Activated CD4-positive, alpha-beta T cell treated with anti-CD3 and anti-CD28 coated beads for 24 hours (primary cell): ENCODE data around the gene NBAS.
"Not testable (repeated sequence)": the region's sequence is repeated elsewhere in the genome, so short reads cannot be mapped to it uniquely, and the experiment has no call there.

Experiments used
- DNase-seq, 2 donors: peaks; one replicate each; pipeline ENCODE4 v3.0.0-alpha.2; 2020; ENCODE audit warnings: low read depth in 2 of 2

Gene NBAS

GRCh38 chr2:15263976-15264685 lies 297.0 kb downstream of the NBAS start:
- no peak for DNase-seq

- no peak for DNase-seq
These were observed 298.3 kb downstream of the NBAS start for GRCh38 chr2:15262792-15263191.

- DNase-seq = no peak
These were observed 300.3 kb downstream of the NBAS start for GRCh38 chr2:15260835-15261234.

GRCh38 chr2:15260196-15260595 lies 300.9 kb downstream of the NBAS start:
- no peak for DNase-seq

- DNase-seq = no peak
These were observed 301.8 kb downstream of the NBAS start for GRCh38 chr2:15259356-15259756.

- not testable (repeated sequence) for DNase-seq
These were observed 302.7 kb downstream of the NBAS start for GRCh38 chr2:15258385-15258784.

- DNase-seq = no peak
These were observed 307.3 kb downstream of the NBAS start for GRCh38 chr2:15253835-15254286.

- no peak for DNase-seq
These were observed 307.9 kb downstream of the NBAS start for GRCh38 chr2:15253247-15253646.

- DNase-seq = no peak
These were observed 309.4 kb downstream of the NBAS start for GRCh38 chr2:15251753-15252152.

GRCh38 chr2:15250946-15251345 lies 310.2 kb downstream of the NBAS start:
- DNase-seq = not testable (repeated sequence)

- DNase-seq = no peak
These were observed 314.3 kb downstream of the NBAS start for GRCh38 chr2:15246870-15247269.

- DNase-seq = no peak
These were observed 317.4 kb downstream of the NBAS start for GRCh38 chr2:15243762-15244161.

GRCh38 chr2:15242936-15243461 lies 318.1 kb downstream of the NBAS start:
- no peak for DNase-seq

GRCh38 chr2:15241929-15242328 lies 319.2 kb downstream of the NBAS start:
- DNase-seq = no peak

GRCh38 chr2:15241201-15241600 lies 319.9 kb downstream of the NBAS start:
- no peak for DNase-seq

- no peak for DNase-seq
These were observed 323.1 kb downstream of the NBAS start for GRCh38 chr2:15238028-15238427.

GRCh38 chr2:15230599-15231192 lies 330.4 kb downstream of the NBAS start:
- no peak for DNase-seq

GRCh38 chr2:15226661-15227060 lies 334.5 kb downstream of the NBAS start:
- DNase-seq = no peak

GRCh38 chr2:15225131-15225530 lies 336.0 kb downstream of the NBAS start:
- DNase-seq = no peak

- DNase-seq = no peak
These were observed 336.5 kb downstream of the NBAS start for GRCh38 chr2:15224641-15225040.

- DNase-seq = no peak
These were observed 337.2 kb downstream of the NBAS start for GRCh38 chr2:15223887-15224286.

GRCh38 chr2:15222856-15223255 lies 338.3 kb downstream of the NBAS start:
- no peak for DNase-seq

- DNase-seq = no peak
These were observed 340.5 kb downstream of the NBAS start for GRCh38 chr2:15220603-15221002.
